Parathyroid adenoma (tissue), 2 donors: ENCODE data around the gene RTN4RL2.
"Not testable (repeated sequence)": the region's sequence is repeated elsewhere in the genome, so short reads cannot be mapped to it uniquely, and the experiment has no call there.

Experiments used
- H2AFZ ChIP-seq: fragments of 300-600 bp; sonication (generic); one replicate; pipeline ENCODE4 v1.7.0; 2017; ENCODE audit warnings: antibody characterized with exemption, mild to moderate bottlenecking
- H3K27ac ChIP-seq: fragments of 300-600 bp; sonication (generic); one replicate; pipeline ENCODE4 v1.7.0; 2017
- H3K27me3 ChIP-seq: fragments of 300-600 bp; sonication (generic); one replicate; pipeline ENCODE4 v1.7.0; 2017; ENCODE audit warnings: low read length; ENCODE audit not compliant: control insufficient read depth, insufficient read depth
- H3K36me3 ChIP-seq: fragments of 300-600 bp; sonication (generic); one replicate; pipeline ENCODE4 v1.7.0; 2017; ENCODE audit warnings: low read length; ENCODE audit not compliant: control insufficient read depth, insufficient read depth
- H3K4me1 ChIP-seq: fragments of 300-600 bp; sonication (generic); one replicate; pipeline ENCODE4 v1.7.0; 2017; ENCODE audit warnings: control low read depth
- H3K4me2 ChIP-seq: fragments of 300-600 bp; sonication (generic); one replicate; pipeline ENCODE4 v1.7.0; 2017; ENCODE audit warnings: low read length
- H3K4me3 ChIP-seq: fragments of 300-600 bp; sonication (generic); one replicate; pipeline ENCODE4 v1.7.0; 2017; ENCODE audit warnings: low read depth, low read length
- H3K79me2 ChIP-seq: fragments of 300-600 bp; sonication (generic); one replicate; pipeline ENCODE4 v1.7.0; 2017; ENCODE audit warnings: control low read depth
- H3K9ac ChIP-seq: fragments of 300-600 bp; sonication (generic); one replicate; pipeline ENCODE4 v1.7.0; 2017; ENCODE audit warnings: mild to moderate bottlenecking
- H3K9me3 ChIP-seq: fragments of 300-600 bp; sonication (generic); one replicate; pipeline ENCODE4 v1.7.0; 2017; ENCODE audit warnings: low read length; ENCODE audit not compliant: control insufficient read depth
- CTCF ChIP-seq: fragments of 300-600 bp; sonication (generic); IDR thresholded peaks from one replicate; pipeline ENCODE4 v1.7.0; 2017; ENCODE audit warnings: antibody characterized with exemption, mild to moderate bottlenecking
- donor health status: primary hyperparathyroidism.

Gene RTN4RL2

DNA sequence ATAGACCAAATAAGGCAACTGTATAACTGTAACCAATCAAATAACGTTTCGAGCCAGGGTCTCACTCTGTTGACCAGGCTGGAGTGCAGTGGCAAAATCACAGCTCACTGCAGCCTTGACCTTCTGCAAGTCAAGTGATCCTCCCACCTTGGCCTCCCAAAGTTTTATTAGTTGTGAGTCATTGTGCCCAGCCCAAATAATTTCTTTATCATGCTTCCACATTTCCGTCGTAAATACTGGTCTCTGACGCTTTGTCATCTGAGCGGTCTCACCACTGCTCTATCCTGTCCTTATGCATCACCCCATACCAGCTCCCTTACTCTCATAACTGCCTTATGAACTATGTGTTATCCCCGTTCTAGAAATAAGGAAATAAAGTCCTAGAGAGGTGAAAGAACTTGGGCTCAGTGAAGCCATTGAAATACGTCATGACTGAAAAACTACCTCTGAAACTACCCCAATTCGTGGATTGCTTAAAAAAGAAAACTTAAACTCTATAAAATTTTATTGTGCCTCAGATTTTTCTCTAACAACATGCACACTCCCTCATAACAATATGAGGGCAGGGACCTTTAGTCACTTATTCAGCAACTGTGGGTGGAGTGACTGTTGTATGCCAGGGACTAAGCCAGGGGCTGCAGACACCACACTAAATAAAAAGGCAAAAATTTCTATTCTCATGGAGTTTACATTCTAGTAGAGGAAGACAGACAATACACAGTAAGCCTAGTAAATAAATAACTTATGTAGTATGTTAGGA lies 15.8 kb upstream of the RTN4RL2 start:
- Histone ChIP-seq H3K36me3 (no peaks in the 10 kb centered on the region), H3K4me3 (no peak overlapping the region), H3K9me3 (no peaks in the 10 kb centered on the region), H3K27ac (no peak overlapping the region), H3K9ac (no peak overlapping the region), H3K79me2 (no peaks in the 10 kb centered on the region), H3K27me3 (no peaks in the 10 kb centered on the region), H3K4me1 (no peaks in the 10 kb centered on the region), H3K4me2 (no peak overlapping the region), H2AFZ (no peak overlapping the region)
- TF ChIP-seq CTCF: no peak

GRCh38 chr11:57445122-57445394 lies 15.3 kb upstream of the RTN4RL2 start:
- not testable (repeated sequence) for H3K79me2 ChIP-seq, H3K4me2 ChIP-seq, H3K9me3 ChIP-seq, H3K4me1 ChIP-seq, H3K9ac ChIP-seq, H3K27ac ChIP-seq, H3K27me3 ChIP-seq, H3K4me3 ChIP-seq, H3K36me3 ChIP-seq, H2AFZ ChIP-seq

DNA sequence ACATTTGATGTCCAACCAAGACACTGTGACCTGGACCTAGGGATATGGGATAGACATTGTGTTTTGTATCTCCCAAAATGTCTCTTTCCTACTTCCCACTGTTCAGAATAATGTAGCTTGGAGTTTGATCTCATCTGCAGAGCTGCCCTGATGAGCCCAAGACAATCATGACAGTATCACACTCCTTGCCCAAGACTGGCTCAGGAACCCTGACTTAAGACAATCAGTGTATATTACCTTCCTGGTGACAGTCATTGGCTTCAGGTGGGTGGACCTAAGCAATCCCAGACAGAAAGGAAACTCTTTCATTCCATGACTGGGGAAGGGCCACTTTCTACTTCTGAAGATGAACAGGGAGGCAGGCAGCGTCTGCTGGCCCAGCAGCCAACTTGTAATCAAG lies 14.3 kb upstream of the RTN4RL2 start:
- Histone ChIP-seq H3K4me3 (no peak overlapping the region), H3K9ac (no peak overlapping the region), H3K4me2 (no peak overlapping the region), H3K4me1 (no peaks in the 10 kb centered on the region), H3K9me3 (no peaks in the 10 kb centered on the region), H3K27me3 (no peaks in the 10 kb centered on the region), H3K79me2 (no peaks in the 10 kb centered on the region), H2AFZ (no peak overlapping the region), H3K27ac (no peak overlapping the region), H3K36me3 (no peaks in the 10 kb centered on the region)
- TF ChIP-seq CTCF: no peak

DNA sequence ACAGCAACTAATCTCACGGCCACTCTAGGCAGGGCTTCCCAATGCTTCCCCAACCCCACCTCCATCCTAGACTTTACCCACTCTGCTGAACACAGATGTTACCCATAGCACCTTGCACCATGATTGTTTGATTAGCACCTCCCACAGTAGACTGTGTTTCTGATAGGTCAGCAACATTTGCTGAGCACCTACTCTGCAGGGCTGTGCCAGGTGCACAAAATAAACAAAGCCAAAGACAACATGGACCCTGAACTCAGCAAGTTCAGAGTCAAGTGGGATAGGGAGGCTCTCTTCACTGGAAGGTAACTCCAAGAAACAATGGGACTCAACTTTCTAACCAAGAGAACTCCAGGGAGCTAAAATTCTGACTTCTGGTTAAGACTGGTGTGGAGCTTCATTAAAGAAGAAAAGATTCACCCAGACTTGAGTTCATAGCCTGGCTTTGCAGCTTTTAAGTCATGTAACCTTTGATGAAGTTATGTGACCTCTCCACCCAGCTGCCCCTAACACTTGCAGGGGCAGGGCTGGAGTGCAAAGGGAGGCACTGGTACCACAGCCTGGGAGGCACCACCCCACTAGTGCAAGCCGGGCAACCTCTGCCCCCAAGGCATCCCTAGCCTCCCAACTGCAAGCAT lies 6.7 kb upstream of the RTN4RL2 start:
- TF ChIP-seq CTCF: no peak
- H3K36me3 ChIP-seq: no peaks in the 10 kb centered on the region
- no peaks in the 10 kb centered on the region for H3K4me1 ChIP-seq
- no peak overlapping the region for H3K27ac ChIP-seq
- H3K27me3 ChIP-seq: no peaks in the 10 kb centered on the region
- H3K79me2 ChIP-seq: no peaks in the 10 kb centered on the region
- no peak overlapping the region for H3K4me3 ChIP-seq
- no peak overlapping the region for H3K4me2 ChIP-seq
- H3K9me3 ChIP-seq: no peaks in the 10 kb centered on the region
- no peak overlapping the region for H3K9ac ChIP-seq
- no peak overlapping the region for H2AFZ ChIP-seq

DNA sequence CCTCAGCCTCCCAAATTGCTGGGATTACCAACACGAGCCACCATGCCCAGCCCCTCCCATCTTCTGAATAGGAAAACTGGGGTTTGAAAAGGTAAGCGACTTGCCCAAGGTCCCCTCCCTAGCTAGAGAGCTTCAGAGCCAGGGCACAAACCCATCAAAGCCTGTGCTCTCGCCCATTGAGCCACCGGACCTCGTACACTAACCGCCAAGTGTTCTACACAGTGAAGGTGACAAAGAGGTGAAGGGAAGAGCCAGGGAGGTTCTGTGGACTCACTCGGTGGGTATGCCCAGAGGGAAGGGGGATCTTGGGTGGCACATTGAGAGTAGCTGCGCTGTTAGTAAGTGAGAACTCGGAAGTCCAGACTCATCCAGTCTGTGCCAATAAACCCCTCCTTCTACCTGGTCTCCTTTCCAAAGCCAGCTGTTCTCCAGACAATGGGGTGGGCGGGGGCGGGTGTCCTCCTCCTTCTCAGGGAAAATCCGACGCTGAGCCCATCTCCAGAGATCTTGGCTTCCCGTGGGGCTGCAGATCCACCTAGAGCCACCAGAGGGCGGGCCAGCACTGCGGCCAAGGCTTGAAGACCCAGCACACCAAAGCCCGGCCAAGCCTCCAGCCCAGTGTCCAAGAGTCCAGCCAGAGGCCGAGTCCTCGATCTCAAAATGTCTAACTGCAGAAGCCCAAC lies 3.2 kb upstream of the RTN4RL2 start:
- no peaks in the 10 kb centered on the region for H3K4me1 ChIP-seq
- no peak overlapping the region for H3K4me2 ChIP-seq
- no peak overlapping the region for H3K4me3 ChIP-seq
- no peaks in the 10 kb centered on the region for H3K27me3 ChIP-seq
- peak overlapping the region; percentile 58 for H2AFZ ChIP-seq
- H3K36me3 ChIP-seq: no peaks in the 10 kb centered on the region
- H3K79me2 ChIP-seq: no peaks in the 10 kb centered on the region
- H3K27ac ChIP-seq: no peak overlapping the region
- no peaks in the 10 kb centered on the region for H3K9me3 ChIP-seq
- no peak overlapping the region for H3K9ac ChIP-seq
- TF ChIP-seq CTCF: peak; percentile 86
